Urinary bladder (tissue), 4 donors: ENCODE data around the gene CTSH. TPM values are rescaled to one million over a fixed set of nuclear protein-coding genes. Genes with fewer than 3 reads are reported as not detected.

Source experiments
- DNase-seq: peaks from one replicate; pipeline ENCODE4 v3.0.0-alpha.2; 2015; ENCODE audit errors: extremely low spot score
- H3K27ac ChIP-seq: one replicate; pipeline ENCODE4 v1.5.1; 2013; ENCODE audit warnings: low read depth, mild to moderate bottlenecking, moderate library complexity
- H3K36me3 ChIP-seq: one replicate; pipeline ENCODE4 v1.6.1; 2013; ENCODE audit warnings: mild to moderate bottlenecking, moderate library complexity; ENCODE audit not compliant: insufficient read depth
- H3K4me1 ChIP-seq: one replicate; pipeline ENCODE4 v1.6.1; 2013; ENCODE audit warnings: mild to moderate bottlenecking, moderate library complexity; ENCODE audit not compliant: insufficient read depth
- H3K4me3 ChIP-seq: one replicate; pipeline ENCODE4 v1.5.1; 2013; ENCODE audit warnings: low read depth, low read length
- WGBS: extraction: QIAGEN DNeasy Blood & Tissue Kit; methylation state at CpG from one replicate; pipeline ENCODE4 v1.1.7; 2013; 5-methylcytosine and 5-hydroxymethylcytosine counted together
- polyA plus RNA-seq: library from polyadenylated mRNA; stranded (reverse); fragments of 200-250 nt; gene quantifications from one replicate; pipeline ENCODE4 v1.2.3, GENCODE V29; 2013
- total RNA-seq: library from RNA; depleted of rRNA; stranded (reverse); fragments of >200 nt; gene quantifications from one replicate; pipeline ENCODE4 v1.2.3, GENCODE V29; 2014
- donor health status: healthy with polysubstance abuse.
- donor health status: healthy.

The CTSH gene, protein sequence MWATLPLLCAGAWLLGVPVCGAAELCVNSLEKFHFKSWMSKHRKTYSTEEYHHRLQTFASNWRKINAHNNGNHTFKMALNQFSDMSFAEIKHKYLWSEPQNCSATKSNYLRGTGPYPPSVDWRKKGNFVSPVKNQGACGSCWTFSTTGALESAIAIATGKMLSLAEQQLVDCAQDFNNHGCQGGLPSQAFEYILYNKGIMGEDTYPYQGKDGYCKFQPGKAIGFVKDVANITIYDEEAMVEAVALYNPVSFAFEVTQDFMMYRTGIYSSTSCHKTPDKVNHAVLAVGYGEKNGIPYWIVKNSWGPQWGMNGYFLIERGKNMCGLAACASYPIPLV
- total RNA-seq (250 TPM), polyA plus RNA-seq (291 TPM)

DNA sequence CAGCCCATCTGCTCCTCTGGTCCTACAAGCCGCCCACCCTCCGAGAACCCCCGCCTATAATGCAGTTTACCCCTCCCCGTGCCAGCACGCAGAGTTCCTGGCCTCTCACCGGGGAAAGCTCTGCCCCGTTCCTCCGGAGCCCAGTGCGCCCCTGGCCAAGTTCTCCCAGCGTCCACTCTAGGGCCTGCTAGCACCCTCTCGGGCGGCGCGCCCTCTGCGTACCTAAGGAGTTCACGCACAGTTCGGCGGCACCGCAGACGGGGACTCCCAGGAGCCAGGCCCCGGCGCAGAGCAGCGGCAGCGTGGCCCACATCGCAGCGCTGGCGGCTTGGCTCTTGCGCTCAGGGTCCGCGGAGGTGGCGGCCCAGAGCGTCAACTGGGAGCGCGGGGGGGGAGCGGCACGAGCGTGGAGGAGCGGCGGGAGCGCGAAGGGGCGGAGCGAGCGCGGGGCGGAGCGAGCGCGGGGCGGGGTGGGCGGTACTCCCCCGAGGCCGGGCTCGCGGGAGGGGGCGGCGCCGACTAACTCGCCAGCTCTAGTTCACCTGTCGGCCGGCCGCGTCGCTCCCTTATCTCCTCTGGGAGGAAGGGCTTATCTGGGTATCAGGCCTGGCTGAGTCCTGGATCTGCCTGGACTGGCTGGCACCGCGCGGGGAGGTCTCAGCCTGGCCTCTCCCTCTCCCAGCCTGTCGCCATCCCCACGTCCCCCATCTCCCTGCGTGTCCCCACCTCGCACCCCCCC lies at the start of gene CTSH:
TSS of gene CTSH (minus strand) at position 378 of the 739 bp plus-strand sequence. CDS start at position 313, 65 bp downstream.
- peak within 1 kb of the TSS; percentile 53 for H3K27ac ChIP-seq
- H3K36me3 ChIP-seq, result no peaks in the 10 kb centered on the region
- H3K4me1 ChIP-seq, result no peaks in the 10 kb centered on the region
- DNase-seq, result no peak
- WGBS, result 2% methylated on average over 71 of the region's 71 CpGs
- peak within 1 kb of the TSS; percentile 48 for H3K4me3 ChIP-seq

DNA sequence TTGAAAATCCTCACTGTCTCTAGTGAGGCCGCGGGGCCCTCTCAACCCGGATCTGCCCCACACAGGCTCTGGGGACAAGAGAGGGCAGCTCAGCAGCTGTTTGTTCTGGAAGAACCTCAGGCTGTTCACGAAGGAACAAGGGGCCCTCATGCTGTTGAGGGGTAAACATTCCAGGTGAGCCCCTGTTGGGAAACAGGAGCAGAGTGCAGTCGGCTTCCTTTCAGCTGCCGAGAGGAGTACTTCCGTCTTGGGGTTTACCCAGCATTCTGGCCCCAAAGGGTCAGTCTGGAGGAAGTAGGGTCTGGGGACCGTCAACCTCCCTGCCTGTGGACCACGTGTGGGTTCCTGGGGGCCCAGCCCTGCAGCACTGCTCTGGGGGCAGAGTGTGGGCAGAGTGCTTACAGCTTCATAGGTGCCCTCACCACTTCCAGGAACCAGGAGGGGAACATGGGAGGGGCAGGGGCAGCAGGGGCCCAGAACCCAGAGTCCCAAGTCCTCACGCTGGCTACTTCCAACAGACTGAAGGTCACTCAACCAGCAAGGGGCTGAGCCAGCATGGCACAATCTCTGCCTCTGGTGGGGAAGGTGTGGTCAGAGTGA lies 49.2 kb upstream of the CTSH start:
- DNase-seq, result no peak
- 79% methylated on average over 10 of the region's 10 CpGs for WGBS
- H3K27ac ChIP-seq, result no peak overlapping the region
- no peak overlapping the region for H3K4me3 ChIP-seq
- H3K36me3 ChIP-seq, result no peaks in the 10 kb centered on the region
- H3K4me1 ChIP-seq, result no peaks in the 10 kb centered on the region

DNA sequence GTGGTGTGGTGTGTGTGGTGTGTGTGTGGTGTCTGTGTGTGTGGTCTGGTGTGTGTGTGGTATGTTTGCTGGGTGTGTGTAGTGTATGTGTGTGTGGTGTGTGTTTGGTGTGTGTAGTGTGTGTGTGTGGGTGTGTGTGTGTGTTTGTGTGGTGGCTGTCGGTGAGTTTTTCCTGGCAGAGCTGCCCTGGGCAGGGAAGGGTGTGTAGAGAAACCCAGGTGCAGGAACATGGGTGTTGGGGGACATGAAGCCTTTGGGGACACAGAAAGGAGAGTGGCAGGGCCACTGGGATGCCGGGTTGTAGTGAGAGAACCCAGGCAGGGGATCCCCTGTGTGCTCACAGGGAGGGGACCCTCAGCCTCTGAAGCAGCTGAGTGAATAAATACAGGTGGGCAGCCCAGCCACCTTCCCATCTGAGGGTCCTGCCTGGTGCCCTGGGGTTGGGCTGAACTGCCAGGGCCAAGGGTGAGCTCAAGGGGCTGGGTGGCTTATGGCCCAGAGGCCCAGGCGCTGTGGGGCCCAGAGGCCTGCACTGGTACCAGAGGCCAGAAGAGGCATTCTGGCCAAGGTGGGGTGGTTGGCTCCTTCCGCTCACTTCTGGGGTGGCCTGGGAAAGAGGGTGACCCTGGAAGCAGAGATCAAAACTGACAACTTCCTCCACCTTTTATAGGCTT lies 48.5 kb upstream of the CTSH start:
- 91% methylated on average over 4 of the region's 4 CpGs for WGBS
- DNase-seq, result no peak
- no peak overlapping the region for H3K4me3 ChIP-seq
- H3K36me3 ChIP-seq, result no peaks in the 10 kb centered on the region
- H3K27ac ChIP-seq, result no peak overlapping the region
- no peaks in the 10 kb centered on the region for H3K4me1 ChIP-seq

DNA sequence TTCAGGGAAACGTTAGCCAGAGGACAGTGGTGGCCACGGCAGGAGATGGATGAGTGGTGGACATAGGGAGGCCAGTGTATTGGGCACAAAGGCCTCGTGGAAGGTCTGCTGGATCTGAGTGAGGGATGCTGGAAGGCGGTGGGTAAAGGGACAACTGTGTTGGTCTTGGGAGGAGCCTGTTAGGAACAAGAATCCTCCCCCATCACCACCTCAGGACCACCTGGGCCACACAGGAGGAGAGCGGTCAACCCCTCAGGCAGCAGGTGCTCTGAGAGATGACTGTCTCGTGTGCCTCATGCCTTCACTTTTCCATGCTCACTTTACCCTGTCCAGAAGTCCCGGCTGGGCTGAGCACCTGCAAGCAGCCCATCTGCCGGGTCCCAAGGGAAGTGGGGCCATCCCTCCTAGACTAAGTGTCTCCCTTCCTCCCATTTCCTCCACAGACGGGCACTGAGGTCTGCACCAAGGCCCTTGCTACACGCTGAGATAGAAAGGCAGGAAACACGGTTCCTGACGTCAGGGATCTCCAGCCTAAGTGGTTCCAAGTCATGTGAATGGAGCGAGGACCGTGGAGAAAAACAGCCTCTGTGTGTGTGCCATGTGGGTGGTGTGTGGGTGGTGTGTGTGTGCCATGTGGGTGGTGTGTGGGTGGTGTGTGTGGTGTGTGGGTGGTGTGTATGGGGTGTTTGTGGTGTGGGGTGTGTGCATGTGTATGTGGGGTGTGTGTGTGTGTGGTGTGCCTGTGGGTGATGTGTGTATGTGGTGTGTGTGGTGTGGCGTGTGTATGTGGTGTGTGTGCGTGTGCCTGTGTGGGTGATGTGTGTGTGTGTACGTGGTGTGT lies 47.8 kb upstream of the CTSH start:
- DNase-seq, result no peak
- Histone ChIP-seq H3K4me3 (no peak overlapping the region), H3K27ac (no peak overlapping the region), H3K36me3 (no peaks in the 10 kb centered on the region), H3K4me1 (no peaks in the 10 kb centered on the region)
- 85% methylated on average over 17 of the region's 17 CpGs for WGBS

DNA sequence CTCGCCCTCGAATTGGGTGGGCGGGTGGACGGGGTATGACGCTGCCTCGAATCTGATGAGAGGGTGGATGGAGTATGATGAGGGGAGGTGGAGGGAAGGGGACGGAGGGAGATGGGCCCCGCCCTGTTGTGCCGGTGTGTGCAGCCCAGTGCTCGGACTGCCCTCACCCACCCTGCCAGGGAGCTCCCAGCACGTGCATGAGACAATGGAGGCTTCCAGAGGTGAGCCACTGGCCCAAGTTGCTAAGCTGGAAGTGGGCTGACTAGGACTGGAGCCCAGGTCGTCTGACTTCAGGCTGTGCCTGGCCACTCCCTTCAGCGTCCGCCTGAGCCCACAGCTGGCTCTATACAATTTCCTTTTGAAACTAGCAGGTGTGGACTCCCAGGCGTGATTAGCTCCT lies 47.0 kb upstream of the CTSH start:
- Histone ChIP-seq H3K27ac (peak overlapping the region; percentile 28), H3K4me3 (no peak overlapping the region), H3K4me1 (no peaks in the 10 kb centered on the region), H3K36me3 (no peaks in the 10 kb centered on the region)
- WGBS, result 88% methylated on average over 15 of the region's 15 CpGs
- no peak for DNase-seq

DNA sequence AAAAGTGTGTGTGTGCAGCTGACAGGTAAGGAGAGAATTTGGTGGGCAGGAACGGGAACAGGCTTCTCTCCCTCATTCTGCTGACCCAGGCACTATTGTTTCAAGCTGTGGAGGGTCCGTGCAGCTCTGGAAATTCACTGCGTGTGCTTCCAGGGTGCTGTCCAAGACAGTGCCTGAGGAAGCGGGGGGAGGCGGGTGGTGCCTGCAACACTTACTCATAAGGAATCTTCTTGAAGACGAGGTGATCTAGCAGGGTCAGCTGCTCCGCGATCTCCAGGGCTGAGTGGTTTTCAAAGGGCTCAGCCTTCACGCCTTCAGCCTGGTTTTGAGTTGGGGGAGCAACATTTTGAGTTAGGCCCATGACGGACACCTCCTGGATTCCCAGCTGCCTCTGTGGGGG lies 46.6 kb upstream of the CTSH start:
- H3K4me1 ChIP-seq, result no peaks in the 10 kb centered on the region
- H3K36me3 ChIP-seq, result no peaks in the 10 kb centered on the region
- H3K4me3 ChIP-seq, result no peak overlapping the region
- 80% methylated on average over 10 of the region's 10 CpGs for WGBS
- H3K27ac ChIP-seq, result peak overlapping the region; percentile 28
- DNase-seq, result no peak

DNA sequence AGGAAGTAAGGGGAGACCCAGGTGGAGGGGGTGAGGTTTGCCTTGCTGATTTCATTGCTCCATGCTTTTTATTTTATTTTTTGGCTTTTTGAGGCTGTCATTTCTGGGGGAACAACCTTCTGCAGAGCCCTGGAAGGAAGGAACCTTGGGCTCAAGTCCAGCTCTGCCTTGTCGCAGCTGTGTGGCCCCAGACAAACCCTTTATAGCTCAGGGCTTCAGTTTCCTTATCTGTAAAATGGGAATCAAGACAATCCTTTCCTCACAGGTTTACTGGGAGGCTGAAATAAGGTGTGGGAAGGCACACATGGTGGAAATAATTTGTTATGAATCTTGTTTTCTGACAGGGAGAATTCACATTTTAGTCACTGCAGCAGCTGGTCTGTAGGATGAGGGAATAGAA lies 45.4 kb upstream of the CTSH start:
- Histone ChIP-seq H3K27ac (peak overlapping the region; percentile 27), H3K4me3 (no peak overlapping the region), H3K4me1 (no peaks in the 10 kb centered on the region), H3K36me3 (no peaks in the 10 kb centered on the region)
- WGBS, result 72% methylated on average over 1 of the region's 1 CpG
- no peak for DNase-seq

DNA sequence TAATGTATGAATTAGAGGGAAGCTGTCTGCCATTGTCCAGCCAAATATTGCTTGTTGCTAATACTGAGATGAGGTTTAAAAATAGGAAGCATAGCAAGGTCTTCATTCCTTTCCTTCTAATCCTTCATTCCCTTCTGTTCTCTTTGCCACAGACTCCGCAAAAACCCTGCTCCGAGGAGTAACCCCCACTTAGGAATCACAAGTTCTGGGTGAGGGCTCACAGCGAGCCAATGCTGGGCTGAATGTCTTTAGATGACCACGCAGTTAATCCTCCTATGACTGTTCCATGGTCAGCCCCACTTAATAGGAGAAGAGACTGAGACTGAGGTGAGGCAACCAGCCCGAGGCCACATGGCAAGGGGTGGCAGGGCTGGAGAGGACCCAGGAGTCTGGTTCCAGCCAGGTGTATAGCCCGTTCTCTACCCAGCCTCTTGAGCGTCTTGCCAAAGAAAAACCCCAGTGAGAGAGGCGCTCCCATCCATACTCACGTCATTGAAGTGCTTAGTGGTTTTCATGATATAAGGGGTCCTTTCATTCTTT lies 44.9 kb upstream of the CTSH start:
- H3K27ac ChIP-seq, result peak overlapping the region; percentile 7
- WGBS, result 83% methylated on average over 9 of the region's 9 CpGs
- H3K4me1 ChIP-seq, result no peaks in the 10 kb centered on the region
- DNase-seq, result no peak
- no peak overlapping the region for H3K4me3 ChIP-seq
- H3K36me3 ChIP-seq, result no peaks in the 10 kb centered on the region

DNA sequence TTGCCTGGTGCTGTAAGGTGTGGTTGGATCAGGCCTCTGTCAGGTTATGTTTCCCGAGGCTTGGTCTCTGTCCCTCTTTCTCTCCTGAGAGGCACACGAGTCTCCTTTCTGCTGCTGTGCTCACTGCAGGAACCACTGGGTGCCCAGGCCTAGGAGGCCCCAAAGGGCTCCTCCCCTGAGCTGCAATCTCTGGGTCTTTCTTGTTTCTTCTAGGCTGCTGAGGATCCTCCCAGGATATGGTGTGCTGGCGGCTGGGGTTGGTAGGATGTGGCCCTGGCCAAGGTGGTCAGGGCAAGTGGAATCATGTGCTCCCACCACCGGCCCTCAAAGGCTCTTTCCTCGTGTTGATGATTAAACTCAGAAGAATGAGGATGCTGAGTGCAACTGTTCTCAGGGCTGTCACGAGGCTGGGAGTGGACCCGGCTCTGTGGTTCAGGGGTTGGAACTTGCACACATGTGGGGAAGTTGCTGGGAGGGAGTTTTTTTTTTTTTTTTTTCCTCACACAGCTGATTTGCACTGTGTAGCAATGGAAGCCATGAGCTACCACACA lies 43.6 kb upstream of the CTSH start:
- Histone ChIP-seq H3K36me3 (no peaks in the 10 kb centered on the region), H3K4me1 (no peaks in the 10 kb centered on the region), H3K27ac (peak overlapping the region; percentile 63), H3K4me3 (no peak overlapping the region)
- peak; percentile 80 for DNase-seq
- WGBS, result 36% methylated on average over 7 of the region's 7 CpGs

DNA sequence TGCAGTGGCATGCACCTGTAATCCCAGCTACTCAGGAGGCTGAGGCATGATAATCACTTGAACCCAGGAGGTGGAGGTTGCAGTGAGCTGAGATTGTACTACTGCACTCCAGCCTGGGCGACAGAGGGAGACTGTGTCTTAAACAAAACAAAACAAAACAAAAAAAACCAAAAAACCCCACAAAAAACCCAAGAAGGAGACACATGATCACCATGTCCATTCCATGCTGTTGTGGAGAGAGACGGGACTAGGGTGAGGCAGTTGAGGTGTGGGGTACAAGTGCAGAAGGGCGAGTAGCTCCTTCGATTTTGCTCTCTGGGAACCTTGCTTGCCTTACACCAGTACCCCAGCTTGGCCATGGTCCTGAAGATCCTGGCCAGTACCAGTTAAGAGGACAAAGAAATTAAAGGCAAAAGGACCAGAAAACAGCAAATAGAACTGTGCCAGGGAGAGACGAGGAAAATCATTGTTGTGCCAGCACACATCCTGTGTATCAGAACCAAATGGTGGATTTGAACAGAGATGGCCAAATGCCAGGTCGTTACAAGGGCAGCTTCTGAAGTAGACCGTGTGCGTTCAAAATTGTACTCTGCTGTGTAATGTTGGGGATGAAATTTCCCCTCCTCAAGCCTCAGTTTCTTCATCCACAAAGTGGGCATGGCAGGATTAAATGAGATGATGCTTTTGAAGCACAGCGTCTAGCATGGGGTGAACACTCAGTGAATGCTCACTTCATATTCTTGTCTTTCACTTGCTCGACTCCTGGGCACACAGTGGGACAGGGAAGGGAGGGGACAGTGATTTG lies 42.9 kb upstream of the CTSH start:
- no peaks in the 10 kb centered on the region for H3K4me1 ChIP-seq
- no peak overlapping the region for H3K4me3 ChIP-seq
- 77% methylated on average over 10 of the region's 10 CpGs for WGBS
- no peak for DNase-seq
- H3K36me3 ChIP-seq, result no peaks in the 10 kb centered on the region
- peak overlapping the region; percentile 63 for H3K27ac ChIP-seq

DNA sequence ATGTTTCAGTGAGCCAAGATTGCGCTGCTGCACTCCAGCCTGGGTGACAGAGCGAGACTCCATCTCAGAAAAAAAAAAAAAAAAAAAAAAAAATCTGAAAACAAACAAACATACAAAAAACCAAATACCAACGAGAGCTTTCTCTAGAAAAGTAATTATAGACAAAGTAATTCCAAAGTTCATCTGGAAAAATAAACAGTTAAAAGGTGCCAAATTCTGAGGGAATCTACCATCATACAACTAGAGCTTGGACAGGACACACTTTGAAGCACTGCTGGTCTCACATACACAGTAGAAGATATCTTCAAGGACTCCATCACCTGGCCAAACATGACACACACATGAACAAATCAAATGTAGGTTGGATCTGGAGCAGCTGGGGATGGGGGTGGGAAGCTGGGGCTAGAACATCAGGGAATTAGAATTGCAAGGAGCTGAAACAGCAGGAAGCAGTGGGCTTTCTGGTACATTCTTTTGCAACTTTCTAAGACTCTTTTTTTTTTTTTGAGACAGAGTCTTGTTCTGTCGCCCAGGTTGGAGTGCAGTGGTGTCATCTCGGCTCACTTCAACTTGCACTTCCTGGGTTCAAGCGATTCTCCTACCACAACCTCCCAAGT lies 41.1 kb upstream of the CTSH start:
- WGBS, result 83% methylated on average over 6 of the region's 6 CpGs
- no peak overlapping the region for H3K4me3 ChIP-seq
- DNase-seq, result no peak
- H3K36me3 ChIP-seq, result no peaks in the 10 kb centered on the region
- H3K27ac ChIP-seq, result no peak overlapping the region
- no peaks in the 10 kb centered on the region for H3K4me1 ChIP-seq

DNA sequence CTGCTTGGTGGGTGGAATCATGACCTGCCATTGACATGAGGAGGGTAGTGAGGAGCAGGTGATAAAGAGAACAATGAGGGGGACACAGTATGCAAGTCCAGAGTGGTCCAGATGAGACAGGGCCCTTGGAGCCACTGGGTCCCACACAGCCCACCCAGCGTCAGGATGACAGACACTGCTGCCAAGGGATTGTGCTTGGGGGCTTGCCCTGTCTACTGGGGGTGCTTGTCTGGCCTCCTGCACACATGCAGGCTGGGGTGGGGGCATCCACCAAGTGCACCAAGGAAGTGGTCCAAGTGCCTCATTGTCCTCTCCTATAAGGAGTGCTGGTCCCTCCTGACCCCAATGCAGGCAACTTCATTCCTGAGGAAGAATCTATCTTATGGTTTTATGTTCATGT lies 39.2 kb upstream of the CTSH start:
- no peak overlapping the region for H3K4me3 ChIP-seq
- H3K27ac ChIP-seq, result no peak overlapping the region
- H3K36me3 ChIP-seq, result no peaks in the 10 kb centered on the region
- WGBS, result 95% methylated on average over 1 of the region's 1 CpG
- no peak for DNase-seq
- H3K4me1 ChIP-seq, result no peaks in the 10 kb centered on the region
